Measurements from ENCODE around the gene P2RY6.

The P2RY6 gene

DNA sequence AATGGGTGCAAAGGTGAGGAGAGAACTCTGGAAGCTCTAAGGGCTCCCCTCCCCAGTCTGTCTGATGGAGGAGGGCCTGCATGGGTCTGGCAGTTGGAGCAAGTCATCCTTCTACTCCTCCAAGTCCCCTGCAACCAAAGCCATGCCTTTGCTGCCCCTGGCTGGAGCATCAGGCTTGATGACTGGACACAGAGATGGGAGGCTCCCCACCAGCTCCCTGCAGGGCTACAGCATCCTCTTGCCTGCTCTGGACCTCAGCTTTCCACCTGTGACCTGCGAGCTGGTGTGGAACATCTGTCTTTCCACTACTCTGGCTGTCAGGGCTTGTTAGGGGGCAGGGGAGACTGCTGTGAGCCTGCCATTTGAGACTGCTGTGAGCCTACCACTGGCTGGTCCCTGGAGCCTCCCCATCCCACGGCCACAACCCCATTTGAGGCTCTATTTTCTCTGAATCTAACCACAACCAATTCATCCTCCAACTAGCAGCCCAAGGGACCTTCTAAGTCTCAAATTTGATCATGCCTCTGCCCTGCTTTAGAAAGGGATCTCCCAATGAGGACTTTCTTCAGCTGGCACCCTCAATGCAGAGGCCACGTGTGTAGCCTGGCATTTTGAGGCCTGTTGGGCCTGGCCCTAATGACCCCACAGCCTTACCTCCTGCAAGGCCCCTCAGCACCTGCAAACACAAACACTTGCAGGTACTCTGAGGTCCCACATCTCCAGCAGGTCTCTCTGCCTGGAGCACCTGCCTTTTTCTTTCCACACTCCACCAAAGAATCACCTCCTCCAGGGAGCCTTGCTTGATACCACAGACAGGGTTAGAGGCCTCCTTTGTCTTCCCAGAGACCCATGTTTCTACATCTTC is 9.9 kb downstream of the P2RY6 start:
- no peak for DNase-seq

DNA sequence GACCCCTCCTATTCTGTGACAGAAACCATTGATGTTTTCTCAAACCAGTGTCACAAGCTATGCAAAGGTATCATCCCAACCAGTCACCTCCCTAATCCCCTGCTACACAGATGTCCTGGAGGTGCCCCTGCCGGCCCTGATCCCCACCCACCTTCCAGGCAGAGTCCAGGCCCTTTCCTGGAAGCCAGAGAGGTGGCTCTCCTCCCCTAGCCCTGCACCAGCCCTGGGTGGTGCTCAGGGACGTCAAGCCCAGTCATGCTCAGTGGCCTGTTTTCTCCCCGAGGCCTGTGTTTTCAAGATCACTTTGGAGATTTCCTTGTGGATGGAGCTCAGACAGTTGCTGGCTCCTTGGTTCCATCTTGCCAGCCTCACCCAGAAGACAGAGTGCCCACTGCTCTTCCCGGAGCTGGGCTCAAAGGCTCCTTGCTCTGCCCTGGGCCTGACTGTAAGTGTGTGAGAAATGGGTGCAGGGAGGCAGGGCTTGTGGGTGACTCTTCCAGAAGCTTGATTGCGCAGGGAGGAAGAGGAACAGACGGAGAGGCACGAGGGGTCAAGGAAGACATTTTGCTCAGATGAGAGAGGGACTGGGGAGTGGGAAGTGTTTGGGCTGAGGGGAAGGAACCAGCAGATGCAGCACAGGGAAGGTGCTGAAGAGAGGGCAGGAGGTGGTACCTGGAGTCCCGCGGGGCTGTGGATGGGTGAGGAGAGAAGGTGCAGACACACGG is 11.3 kb downstream of the P2RY6 start:
- no peak for DNase-seq

DNA sequence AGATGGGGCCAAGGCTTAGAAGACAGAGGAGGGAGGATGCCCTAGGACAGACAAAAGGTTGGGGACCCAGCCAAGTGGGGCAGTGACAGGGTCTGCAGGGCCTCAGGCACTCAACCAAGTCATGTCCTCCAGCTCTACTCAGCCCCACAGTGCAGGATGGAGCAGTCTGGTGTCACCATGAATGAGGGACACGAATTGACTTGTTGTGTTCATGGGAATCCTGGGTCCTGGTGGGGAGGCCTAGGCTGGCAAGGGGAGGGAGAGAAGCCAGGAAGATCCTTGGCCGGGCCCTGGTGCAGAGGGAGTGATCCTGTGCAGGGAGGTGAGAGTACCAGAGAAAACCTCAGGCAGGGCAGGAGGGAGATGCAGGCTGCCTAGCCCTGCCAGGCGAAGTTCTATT is 12.0 kb downstream of the P2RY6 start:
- no peak for DNase-seq

DNA sequence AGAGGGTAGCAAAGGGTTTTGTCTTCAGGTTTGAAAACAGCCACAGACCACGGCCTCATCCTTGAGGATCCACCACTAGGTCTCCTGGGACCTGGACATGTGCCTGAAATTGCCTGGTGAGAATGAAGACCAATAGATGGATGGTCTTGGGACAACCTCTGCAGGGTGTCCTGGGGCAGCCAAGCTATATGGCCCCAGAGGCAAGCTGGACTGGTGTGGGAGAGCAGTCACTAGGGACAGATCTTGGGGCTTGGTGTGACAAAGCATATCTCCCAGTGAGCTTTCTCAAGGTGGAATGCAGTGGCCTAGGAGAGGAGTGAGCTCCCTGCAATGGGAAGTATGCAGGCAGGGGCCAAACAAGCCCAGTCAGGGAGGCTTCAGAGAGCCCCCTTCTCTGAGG is 13.6 kb downstream of the P2RY6 start:
- DNase-seq: no peak

DNA sequence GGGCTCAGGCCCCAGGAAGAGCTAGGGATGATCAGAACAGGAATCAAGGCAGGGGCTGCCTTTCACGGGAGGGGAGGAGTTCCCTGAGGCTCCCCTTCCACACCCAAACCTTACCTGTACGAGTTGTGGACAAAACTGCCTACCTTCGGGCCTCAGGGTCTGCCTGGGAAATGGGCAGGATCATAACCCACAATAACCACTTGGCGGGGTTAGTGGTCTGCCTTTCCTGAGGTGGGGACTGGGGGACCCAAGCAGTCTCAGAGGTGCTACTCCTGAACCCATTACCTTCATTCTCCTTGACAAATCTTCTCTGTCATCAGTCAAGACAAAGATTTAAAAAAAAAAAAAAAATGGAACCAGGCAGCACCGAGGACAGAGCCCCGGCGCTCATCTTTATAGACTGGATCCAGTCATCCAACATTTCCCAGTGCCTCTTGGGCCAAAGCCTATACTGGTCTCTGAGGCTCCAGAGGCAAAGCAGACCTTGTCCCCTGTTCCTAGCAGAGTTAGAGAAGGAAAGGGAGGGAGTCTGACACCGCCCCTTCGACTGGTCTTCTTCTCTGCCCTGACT is 14.2 kb downstream of the P2RY6 start:
- DNase-seq: no peak

DNA sequence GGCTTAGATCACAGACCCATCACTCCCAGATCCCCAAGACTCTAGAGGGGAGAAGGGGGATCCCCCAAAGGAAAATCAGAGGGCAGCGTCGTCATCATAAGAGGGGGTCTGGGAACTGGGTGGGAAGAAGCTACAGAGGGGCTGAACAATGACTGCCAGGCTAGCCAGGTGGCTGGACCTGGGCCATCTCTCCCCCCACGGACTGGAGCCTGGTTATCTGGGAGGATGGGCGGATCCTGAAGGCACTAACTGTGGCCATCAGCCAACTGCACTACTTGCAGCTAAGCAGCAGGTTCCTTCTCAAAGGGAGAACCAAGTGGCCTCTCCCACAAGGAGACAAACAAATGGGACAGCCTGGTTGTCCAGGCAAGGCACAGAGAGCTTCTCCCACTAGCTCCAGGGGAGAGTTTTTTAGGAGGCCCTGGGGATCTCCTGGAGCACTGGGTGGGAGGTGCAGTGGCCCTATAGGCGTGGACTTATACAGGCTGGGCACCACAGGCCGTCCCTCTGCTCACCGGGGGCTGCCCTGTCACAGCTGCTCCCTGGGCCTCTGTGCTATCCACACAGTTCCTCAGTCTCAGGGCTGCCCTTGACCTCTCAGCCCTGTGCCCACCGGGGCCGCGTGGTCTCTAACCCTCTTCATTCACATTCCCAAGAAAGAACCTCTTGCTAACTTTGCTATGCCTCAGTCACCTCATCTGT is 15.4 kb downstream of the P2RY6 start:
- DNase-seq: no peak

DNA sequence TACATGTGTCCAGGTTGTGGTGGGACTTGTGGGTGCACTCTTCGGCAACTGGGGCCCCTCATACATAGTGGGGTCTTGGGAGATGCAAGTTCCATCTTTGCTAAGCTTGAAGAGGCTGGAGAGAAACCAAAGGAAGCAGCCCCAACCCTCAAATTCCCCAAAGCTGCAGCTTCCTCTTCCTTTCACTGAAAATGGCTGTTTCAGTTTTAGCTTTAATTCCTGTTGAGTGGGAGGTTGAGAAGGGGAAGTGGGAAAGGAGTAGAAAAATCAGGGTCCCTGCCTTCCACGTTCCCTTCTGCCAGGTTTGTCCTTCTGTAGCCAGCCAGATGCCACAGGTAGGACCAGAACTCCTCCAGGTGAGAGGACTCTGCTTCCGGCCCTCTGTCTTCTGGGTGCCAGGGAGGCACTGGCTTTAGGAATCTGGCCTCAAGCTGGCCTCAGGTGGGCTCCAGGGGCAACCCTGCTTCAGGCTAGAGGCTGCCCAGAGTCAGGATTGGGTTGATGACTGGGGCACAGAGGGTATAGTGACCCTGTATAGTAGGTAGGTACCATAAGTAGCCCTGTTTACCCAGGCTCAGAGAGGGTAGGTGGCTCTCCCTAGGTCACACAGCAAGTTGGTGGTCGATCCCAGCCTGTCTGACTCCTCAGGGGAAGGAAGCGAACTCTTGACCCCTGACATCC is 16.2 kb downstream of the P2RY6 start:
- DNase-seq: no peak

DNA sequence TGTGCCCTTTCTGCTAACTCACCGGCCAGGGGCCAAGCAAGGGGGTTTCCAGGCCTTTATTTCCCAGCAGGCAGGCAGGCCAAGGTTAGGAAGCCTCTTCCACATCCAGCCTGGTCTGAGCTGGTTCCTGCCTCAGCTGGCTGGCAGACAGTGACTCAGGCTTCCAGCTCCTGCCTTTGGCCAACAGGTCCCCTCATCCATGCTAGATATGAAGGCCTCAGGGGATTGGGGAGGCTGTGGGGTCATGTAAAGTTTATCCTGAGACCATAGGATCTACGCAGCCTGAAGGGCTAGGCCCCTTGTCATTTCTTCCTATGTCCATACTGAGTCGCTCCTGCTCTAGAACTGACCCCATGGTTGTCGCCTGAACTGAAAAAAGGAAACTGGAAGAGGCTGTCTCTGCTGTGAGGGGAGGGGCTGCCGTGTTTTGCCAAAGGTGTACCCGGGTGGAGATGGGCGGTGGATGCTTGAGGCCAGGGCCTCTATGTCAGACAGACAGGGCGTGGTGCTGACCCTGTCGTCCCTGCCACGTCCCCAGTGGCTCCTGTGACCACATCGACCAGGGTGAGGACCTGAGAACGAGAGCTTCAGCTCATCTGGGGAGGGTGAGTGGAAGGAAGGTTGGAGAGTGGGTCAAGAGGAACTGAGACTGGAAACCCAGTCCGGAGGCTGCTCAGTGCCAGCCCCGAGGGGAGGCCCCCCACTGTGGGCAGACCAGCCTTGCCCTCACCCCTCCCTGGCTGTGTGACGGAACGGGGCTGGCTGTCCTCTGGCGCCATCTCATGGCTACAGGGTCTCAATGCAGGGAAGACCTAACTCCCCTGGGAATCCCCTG is 17.0 kb downstream of the P2RY6 start:
- peak; percentile 54 for DNase-seq

DNA sequence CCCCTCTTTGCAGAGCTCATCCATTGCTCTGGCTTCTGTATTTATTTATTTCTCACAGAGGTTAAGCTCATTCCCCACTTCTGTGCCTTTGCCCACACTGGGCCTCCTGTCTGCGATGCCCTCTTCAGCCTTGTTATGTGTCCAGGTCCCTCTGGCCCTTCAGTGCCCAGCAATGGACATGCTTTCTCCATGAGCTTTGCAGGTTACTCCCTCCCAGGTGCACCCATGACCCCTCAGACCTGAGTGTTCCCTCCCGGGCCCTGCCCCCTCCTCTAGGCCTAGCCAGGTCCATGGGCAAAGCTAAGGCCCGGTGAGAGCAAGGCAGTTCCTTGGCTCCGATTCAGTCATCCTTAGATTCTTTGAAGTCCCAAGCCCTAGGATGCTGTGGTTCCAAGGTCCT is 18.4 kb downstream of the P2RY6 start:
- DNase-seq: no peak

DNA sequence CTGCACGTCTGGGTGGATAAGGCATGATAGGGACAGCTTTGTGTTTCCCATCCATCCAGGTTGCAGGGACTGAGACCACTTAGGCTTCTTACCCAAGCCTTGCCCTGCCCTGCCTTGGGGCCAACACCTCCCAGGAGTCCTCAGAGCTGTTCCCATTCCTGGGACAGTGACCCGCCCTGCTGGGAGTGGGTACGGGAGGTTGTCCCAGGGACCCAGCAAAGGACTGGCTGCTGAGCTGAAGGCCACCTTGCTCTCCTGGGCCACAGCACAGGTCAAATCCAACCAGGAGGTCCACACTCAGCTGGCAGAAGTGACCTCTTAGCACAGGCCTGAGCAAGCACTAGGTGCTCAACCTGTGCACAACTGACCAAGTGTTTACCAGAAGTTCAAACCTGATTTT is 19.1 kb downstream of the P2RY6 start:
- DNase-seq: no peak

DNA sequence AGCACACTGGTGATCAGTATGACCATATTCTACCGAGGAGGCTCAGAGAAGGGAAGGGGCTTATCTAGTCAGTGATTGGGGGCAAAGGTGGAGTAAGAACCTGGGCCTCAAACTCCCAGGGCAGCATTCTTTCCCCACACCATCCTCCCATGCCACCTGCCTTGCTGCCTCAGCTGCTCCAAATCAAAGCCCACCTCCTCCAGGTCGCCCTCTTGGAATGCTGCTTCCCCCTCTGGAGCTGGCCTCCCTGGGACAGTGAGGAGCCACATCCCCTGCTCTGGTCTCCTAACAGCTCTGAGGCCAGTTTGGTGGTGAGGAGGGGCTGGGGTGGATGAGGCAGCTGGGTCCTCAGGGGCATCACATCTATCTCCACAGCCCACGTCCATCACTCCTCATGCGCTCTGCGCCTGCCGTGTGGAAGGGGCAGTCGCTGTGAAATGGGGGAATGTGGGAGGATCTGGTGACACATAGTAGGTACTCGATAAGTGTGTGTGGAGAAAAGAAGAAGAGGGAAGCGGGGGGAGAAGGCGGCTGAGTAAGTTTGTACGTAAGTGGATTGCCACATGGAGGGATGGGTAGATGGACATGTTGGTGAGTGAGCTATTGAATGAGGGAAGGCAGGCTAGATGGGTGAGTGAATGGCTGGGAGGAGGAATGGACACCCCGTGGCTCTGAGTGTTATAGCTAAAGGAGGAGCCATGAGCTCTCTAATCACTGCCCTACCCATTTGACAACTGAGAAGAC is 19.8 kb downstream of the P2RY6 start:
- DNase-seq: no peak

DNA sequence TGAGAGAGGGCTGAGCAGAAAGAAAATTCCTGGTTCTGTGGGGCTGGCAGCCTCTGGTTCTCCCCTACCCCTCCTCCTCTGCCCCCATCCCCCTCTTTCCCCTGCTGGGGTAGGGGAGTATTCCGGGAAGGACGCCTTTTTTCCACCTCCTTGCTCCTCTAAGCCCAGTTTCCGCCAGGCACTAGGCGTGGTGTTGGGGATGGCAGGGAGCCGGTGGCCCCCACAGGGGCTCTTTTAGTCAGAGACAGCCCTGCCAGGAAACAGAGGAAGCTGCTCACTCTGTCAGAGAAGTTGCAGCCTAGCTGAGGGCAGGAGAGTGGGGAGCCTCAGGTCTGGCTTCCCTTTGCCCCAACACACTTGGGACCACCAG is 20.4 kb downstream of the P2RY6 start:
- no peak for DNase-seq

DNA sequence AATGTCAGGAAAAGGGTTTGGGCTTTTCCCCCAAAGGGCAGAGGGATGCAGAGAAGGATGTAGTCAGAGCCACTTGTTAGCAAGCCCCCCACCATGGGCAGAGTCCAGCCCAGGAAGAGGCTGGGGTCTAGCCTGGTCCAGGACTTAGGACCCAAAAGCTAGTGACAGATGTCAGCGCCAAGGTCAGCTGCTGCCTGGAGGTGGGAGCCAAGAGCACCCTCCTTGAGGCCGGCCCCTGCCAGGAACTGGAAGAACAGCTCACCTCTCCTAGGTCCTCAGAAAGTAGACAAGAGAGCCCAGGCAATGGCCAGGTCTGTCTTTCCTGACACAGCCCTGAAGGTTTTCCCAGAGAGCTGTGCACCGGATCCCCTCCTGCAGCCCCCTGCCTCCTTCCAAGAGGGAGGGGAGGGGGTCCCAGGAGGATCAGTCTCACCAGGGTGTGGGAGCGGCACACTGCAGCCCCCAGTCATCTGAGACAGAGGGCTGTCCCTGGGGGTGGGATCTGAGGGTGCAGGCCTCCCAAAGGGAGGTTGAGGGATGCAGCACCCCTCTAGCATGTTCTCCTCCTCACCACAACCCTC is 21.3 kb downstream of the P2RY6 start:
- DNase-seq: no peak

DNA sequence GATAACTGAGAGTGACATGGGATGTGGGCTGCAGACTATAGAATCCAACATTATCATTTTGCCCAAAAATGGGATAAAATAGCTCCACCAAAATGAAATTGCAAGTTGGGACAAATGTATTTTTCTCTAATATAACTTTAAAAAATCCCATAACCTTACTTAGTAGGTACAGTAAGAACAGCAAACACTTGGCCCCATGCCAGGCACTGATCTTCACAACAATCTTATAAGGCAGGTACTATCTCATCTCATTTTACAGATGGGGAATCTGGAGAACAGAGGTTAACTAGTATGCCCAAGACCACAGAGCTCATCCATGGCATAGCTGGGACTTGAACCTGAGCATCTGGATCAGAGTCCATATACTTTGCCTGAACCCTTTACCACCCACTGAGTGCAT is 22.5 kb downstream of the P2RY6 start:
- no peak for DNase-seq

DNA sequence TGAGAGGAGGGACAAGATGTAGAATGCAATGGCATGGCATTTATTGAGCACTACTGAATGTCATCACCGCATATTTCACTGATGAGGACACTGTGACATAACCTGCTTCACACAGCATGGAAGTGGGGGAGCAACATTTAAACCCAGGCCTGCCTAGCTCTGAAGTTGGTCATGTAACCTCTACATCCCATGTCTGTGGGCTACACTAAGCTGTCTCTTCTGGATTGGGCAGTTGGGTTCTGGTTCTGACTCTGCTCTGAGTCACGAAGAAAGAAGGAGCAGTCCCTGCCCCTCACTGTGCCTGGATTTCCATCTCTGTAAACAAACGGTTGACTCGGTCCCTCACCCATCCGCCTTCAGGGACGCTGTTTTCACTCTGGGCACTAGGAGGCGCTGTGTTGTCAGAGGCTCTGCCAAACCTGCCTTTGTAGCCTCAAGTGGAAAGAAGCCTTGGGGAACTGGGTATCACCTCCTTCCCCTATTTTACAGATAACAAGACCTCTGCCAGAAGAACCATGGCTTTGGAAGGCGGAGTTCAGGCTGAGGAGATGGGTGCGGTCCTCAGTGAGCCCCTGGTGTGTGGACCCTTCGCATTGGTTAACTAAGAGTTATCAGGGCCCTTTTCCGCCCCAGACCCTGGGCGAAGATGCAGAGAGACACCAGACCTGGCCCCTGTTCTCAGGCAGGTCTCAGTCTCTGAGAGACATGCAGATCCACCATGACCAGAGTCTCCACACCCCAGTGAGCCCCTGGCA is 23.3 kb downstream of the P2RY6 start:
- DNase-seq: peak; percentile 79

DNA sequence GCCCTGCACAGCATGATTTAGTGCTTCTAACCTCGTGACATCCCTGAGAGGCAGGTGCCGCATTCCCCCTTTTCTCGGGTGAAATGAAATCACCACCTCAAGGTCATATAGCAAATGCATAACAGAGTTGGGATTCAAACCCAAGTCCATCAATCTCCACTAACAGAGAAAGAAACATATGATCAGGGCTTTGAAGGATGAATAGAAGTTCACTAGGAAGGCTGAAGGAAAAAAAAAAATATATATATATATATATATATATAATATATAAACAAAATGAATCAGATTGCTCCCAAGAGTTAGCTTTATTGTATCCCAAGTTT is 23.8 kb downstream of the P2RY6 start:
- no peak for DNase-seq

DNA sequence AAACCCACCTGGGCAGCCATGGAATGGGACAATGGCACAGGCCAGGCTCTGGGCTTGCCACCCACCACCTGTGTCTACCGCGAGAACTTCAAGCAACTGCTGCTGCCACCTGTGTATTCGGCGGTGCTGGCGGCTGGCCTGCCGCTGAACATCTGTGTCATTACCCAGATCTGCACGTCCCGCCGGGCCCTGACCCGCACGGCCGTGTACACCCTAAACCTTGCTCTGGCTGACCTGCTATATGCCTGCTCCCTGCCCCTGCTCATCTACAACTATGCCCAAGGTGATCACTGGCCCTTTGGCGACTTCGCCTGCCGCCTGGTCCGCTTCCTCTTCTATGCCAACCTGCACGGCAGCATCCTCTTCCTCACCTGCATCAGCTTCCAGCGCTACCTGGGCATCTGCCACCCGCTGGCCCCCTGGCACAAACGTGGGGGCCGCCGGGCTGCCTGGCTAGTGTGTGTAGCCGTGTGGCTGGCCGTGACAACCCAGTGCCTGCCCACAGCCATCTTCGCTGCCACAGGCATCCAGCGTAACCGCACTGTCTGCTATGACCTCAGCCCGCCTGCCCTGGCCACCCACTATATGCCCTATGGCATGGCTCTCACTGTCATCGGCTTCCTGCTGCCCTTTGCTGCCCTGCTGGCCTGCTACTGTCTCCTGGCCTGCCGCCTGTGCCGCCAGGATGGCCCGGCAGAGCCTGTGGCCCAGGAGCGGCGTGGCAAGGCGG is 24.5 kb downstream of the P2RY6 start:
- DNase-seq: no peak

DNA sequence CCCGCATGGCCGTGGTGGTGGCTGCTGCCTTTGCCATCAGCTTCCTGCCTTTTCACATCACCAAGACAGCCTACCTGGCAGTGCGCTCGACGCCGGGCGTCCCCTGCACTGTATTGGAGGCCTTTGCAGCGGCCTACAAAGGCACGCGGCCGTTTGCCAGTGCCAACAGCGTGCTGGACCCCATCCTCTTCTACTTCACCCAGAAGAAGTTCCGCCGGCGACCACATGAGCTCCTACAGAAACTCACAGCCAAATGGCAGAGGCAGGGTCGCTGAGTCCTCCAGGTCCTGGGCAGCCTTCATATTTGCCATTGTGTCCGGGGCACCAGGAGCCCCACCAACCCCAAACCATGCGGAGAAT is 25.1 kb downstream of the P2RY6 start:
- no peak for DNase-seq

DNA sequence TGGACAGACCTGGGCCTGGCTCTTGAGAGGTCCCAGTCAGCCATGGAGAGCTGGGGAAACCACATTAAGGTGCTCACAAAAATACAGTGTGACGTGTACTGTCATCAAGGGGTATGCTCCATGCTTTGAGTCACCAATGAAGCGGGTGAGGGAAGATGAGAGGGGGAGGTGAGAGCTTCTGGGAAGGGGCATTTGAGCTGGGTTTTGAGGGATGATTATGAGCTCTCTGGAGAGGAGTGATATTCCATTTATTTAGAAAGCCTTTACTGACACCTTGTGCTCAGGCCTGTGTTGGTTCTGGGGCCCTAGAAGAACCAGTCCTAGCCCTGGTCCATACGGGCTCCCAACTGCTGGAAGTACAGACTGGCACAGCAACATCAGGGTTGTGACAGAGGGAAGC is 25.6 kb downstream of the P2RY6 start:
- DNase-seq: no peak

DNA sequence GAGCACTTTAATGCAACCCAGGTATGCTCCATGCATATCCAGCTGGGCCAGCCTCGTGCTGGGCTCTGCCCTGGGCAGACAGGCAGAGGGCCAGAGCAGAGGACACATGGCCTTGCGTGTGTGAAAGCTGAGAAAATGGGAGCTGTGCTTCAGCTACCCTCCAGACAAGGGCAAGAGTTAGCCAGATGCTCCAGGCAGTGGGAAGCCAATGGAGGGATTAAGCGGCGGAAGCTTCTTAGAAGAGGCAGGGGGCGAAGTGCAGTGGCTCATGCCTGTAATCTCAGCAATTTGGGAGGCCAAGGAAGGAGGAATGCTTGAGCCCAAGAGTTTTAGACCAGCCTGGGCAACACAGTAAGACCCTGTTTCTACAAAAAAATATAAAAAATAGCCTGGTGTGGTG is 26.1 kb downstream of the P2RY6 start:
- DNase-seq: no peak
